SK-N-MC (cell line): ENCODE data around the gene DCAF12.
"Not testable (repeated sequence)": the region's sequence is repeated elsewhere in the genome, so short reads cannot be mapped to it uniquely, and the experiment has no call there.

Experiments
- DNase-seq: peaks from one replicate; pipeline ENCODE4 v3.0.0-alpha.2; 2011; ENCODE audit warnings: low read depth, low spot score
- H3K27ac ChIP-seq: fragments of 200-600 bp; sonication (generic); 2 replicates; pipeline ENCODE4 v1.5.1; 2016; ENCODE audit warnings: mixed run types
- H3K36me3 ChIP-seq: fragments of 200-600 bp; sonication (generic); 2 replicates; pipeline ENCODE4 v1.6.1; 2017; ENCODE audit warnings: antibody characterized with exemption, low read length, mixed read lengths; ENCODE audit not compliant: insufficient read depth
- H3K4me3 ChIP-seq: fragments of 200-600 bp; sonication (generic); 2 replicates; pipeline ENCODE4 v1.5.1; 2016
- H3K9ac ChIP-seq: fragments of 200-600 bp; sonication (generic); 2 replicates; pipeline ENCODE4 v1.8.0; 2017; ENCODE audit warnings: mixed run types, mixed read lengths; ENCODE audit not compliant: insufficient read length
- H3K9me3 ChIP-seq: fragments of 200-600 bp; sonication (generic); 2 replicates; pipeline ENCODE4 v1.6.1; 2017; ENCODE audit warnings: low read depth, mild to moderate bottlenecking, antibody characterized with exemption, low read length, moderate library complexity, mixed read lengths
- EZH2 ChIP-seq: fragments of 200-600 bp; sonication (generic); IDR thresholded peaks from one replicate; pipeline ENCODE4 v1.6.1; 2017; ENCODE audit warnings: antibody characterized with exemption
- FOXP2 ChIP-seq: optimal IDR thresholded peaks from 2 replicates; pipeline ENCODE3; 2011; ENCODE audit warnings: mild to moderate bottlenecking, moderate library complexity; ENCODE audit not compliant: insufficient read depth; ENCODE audit errors: extremely low read length, control extremely low read depth
- POLR2AphosphoS5 ChIP-seq: IDR thresholded peaks from 2 replicates; pipeline ENCODE4 v1.6.1; 2012; ENCODE audit warnings: mild to moderate bottlenecking, low read depth, low read length, borderline replicate concordance

Gene DCAF12

DNA sequence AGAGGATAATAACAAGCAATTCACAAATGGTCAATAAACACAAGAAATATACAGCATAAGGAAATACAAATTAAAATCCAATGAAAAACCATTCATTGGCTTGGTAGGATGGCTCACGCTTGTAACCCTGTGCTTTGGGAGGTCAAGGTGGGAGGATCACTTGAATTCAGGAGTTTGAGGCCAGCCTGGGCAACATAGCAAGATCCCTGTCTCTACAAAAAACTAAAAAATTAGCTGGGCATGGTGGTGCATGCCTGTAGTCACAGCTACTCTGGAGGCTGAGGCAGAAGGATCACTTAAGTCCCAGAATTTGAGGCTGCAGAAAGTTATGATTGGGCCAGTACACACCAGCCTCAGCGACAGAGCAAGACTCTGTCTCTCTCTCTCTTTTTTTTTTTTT lies 31.4 kb upstream of the DCAF12 start:
- H3K27ac ChIP-seq = no peak overlapping the region
- no peak overlapping the region for H3K9ac ChIP-seq
- no peak for DNase-seq
- TF ChIP-seq EZH2 = no peak
- TF ChIP-seq POLR2AphosphoS5 = no peak
- no peak for TF ChIP-seq FOXP2
- no peak overlapping the region for H3K4me3 ChIP-seq
- H3K9me3 ChIP-seq = no peaks in the 10 kb centered on the region
- H3K36me3 ChIP-seq = no peaks in the 10 kb centered on the region

DNA sequence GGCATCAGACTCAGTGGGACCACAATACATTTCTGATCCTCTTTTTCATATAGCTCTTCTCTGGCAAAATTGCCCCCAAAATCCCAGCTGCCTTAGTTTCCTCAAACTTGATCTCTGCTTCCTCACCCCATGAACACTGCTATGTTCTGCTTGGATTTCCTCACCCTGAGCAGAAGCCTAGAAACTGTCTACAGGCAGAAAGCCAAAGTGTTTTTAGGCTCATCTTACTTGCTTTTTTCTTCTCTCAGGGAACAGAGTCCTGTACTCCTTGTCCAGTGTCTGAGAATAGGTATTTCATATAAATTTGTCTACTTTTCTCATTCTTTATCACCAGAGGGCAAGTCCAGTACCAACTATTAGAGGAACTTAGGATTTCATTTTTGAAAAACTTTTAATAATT lies 30.8 kb upstream of the DCAF12 start:
- H3K27ac ChIP-seq = no peak overlapping the region

GRCh38 chr9:34154057-34154456 lies 27.6 kb upstream of the DCAF12 start:
- no peaks in the 10 kb centered on the region for H3K9me3 ChIP-seq
- no peak overlapping the region for H3K4me3 ChIP-seq
- H3K27ac ChIP-seq = no peak overlapping the region
- no peaks in the 10 kb centered on the region for H3K36me3 ChIP-seq
- TF ChIP-seq FOXP2 (no peak), POLR2AphosphoS5 (no peak), EZH2 (no peak)
- H3K9ac ChIP-seq = no peak overlapping the region
- no peak for DNase-seq

More for the DNA sequence above, 30.8 kb upstream of the DCAF12 start:
- no peak for DNase-seq
- TF ChIP-seq EZH2 (no peak), POLR2AphosphoS5 (no peak), FOXP2 (no peak)
- no peaks in the 10 kb centered on the region for H3K9me3 ChIP-seq
- no peak overlapping the region for H3K4me3 ChIP-seq
- no peaks in the 10 kb centered on the region for H3K36me3 ChIP-seq
- H3K9ac ChIP-seq = no peak overlapping the region

- Histone ChIP-seq H3K9ac (no peak overlapping the region), H3K27ac (no peak overlapping the region), H3K4me3 (no peak overlapping the region), H3K36me3 (no peaks in the 10 kb centered on the region), H3K9me3 (no peaks in the 10 kb centered on the region)
- no peak for TF ChIP-seq EZH2
- TF ChIP-seq FOXP2 = no peak
- no peak for TF ChIP-seq POLR2AphosphoS5
- DNase-seq = no peak
Observed at GRCh38 chr9:34151398-34151797, 24.9 kb upstream of the DCAF12 start.

- Histone ChIP-seq H3K27ac (no peak overlapping the region), H3K36me3 (no peaks in the 10 kb centered on the region), H3K4me3 (no peak overlapping the region), H3K9me3 (no peaks in the 10 kb centered on the region), H3K9ac (no peak overlapping the region)
- no peak for DNase-seq
- TF ChIP-seq EZH2 (no peak), POLR2AphosphoS5 (no peak), FOXP2 (no peak)
Observed at GRCh38 chr9:34145165-34145564, 18.7 kb upstream of the DCAF12 start.

- Histone ChIP-seq H3K9ac (no peak overlapping the region), H3K4me3 (no peak overlapping the region), H3K27ac (peak overlapping the region; percentile 42), H3K9me3 (no peaks in the 10 kb centered on the region), H3K36me3 (no peaks in the 10 kb centered on the region)
- TF ChIP-seq POLR2AphosphoS5 (no peak), EZH2 (no peak), FOXP2 (no peak)
- peak; percentile 37 for DNase-seq
Observed at GRCh38 chr9:34143116-34143515, 16.6 kb upstream of the DCAF12 start.

GRCh38 chr9:34140853-34141252 lies 14.4 kb upstream of the DCAF12 start:
- H3K9ac ChIP-seq = no peak overlapping the region
- H3K36me3 ChIP-seq = no peaks in the 10 kb centered on the region
- no peak for TF ChIP-seq FOXP2
- no peak for TF ChIP-seq POLR2AphosphoS5
- TF ChIP-seq EZH2 = no peak
- no peaks in the 10 kb centered on the region for H3K9me3 ChIP-seq
- no peak overlapping the region for H3K4me3 ChIP-seq
- H3K27ac ChIP-seq = no peak overlapping the region
- no peak for DNase-seq

DNA sequence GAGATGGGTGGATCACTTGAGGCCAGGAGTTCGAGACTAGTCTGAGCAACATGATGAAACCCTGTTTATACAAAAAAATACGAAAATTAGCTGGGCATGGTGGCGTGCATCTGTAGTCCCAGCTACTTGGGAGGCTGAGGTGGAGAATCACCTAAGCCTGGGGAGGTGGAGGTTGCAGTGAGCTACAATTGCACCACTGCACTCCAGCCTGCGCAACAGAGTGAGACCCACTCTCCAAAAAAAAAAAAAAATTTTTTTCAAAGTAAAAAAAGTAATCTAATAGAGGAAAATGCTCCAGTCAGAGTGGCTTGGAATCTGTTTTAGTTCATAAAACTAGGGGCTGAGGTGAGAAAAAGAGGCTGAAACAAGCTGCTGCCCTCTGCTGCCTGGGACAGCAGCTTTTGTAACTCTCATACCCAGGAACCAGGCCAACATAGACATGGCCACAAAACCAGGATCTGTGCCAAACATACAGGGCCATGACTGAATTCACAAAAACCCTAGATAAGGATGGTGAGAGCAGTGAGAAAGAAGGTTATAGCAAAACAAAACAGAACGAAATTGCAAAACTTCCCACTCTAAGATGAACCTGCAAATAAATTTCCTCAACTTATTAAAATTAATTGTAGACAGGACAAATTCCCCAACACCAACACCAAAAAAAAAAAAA lies 13.1 kb upstream of the DCAF12 start:
- Histone ChIP-seq H3K4me3 (no peak overlapping the region), H3K9me3 (no peaks in the 10 kb centered on the region), H3K36me3 (no peaks in the 10 kb centered on the region), H3K27ac (no peak overlapping the region), H3K9ac (no peak overlapping the region)
- no peak for DNase-seq
- TF ChIP-seq EZH2 = no peak
- TF ChIP-seq POLR2AphosphoS5 = no peak
- TF ChIP-seq FOXP2 = no peak

DNA sequence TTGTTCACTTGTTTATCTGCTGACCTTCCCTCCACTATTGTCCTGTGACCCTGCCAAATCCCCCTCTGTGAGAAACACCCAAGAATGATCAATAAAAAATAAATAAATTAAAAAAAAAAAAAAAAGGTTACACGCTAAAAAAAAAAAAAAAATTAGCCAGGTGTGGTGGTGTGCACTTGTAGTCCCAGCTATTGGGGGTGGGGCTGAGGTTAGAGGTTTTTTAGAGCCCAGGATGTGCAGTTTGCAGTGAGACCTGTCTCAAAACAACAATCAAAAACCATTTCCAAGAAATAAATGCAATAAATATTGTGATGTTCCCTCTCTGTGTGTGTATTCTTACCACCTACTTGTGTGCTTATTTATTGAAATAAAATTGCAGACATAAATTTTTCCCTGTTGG lies 12.1 kb upstream of the DCAF12 start:
- not testable (repeated sequence) for H3K9me3 ChIP-seq, H3K36me3 ChIP-seq, H3K9ac ChIP-seq, H3K27ac ChIP-seq, DNase-seq, H3K4me3 ChIP-seq
